NT2/D1 (cell line): Measurements from ENCODE around the gene SDK1.

Experiments
- DNase-seq: peaks from one replicate; pipeline ENCODE4 v3.0.0-alpha.2; 2011; ENCODE audit warnings: low read depth, low spot score
- H3K27me3 ChIP-seq: 2 replicates; pipeline ENCODE4 v1.6.0; 2011; ENCODE audit warnings: mild to moderate bottlenecking; ENCODE audit not compliant: insufficient read length, insufficient read depth
- H3K36me3 ChIP-seq: 2 replicates; pipeline ENCODE4 v1.6.1; 2011; ENCODE audit warnings: mild to moderate bottlenecking, low read length, mixed read lengths; ENCODE audit not compliant: insufficient read depth, insufficient read length
- H3K4me1 ChIP-seq: 2 replicates; pipeline ENCODE4 v1.5.1; 2011; ENCODE audit not compliant: insufficient read depth, insufficient read length
- H3K4me3 ChIP-seq: 2 replicates; pipeline ENCODE4 v1.5.1; 2011; ENCODE audit warnings: low read depth; ENCODE audit not compliant: insufficient read length
- H3K9ac ChIP-seq: 2 replicates; pipeline ENCODE4 v1.6.0; 2011; ENCODE audit warnings: low read depth; ENCODE audit not compliant: insufficient read length
- H3K9me3 ChIP-seq: 2 replicates; pipeline ENCODE4 v1.5.1; 2011; ENCODE audit warnings: mild to moderate bottlenecking, low read length; ENCODE audit not compliant: insufficient read depth
- SUZ12 ChIP-seq: IDR thresholded peaks from 2 replicates; pipeline ENCODE4 v1.6.1; 2011; ENCODE audit not compliant: insufficient read length, insufficient read depth; ENCODE audit errors: extremely low read depth
- YY1 ChIP-seq: IDR thresholded peaks from 2 replicates; pipeline ENCODE4 v1.6.1; 2011; ENCODE audit not compliant: insufficient read length, insufficient read depth
- ZNF274 ChIP-seq: IDR thresholded peaks from 2 replicates; pipeline ENCODE4 v1.6.1; 2011; ENCODE audit warnings: mild to moderate bottlenecking, low read depth, low read length

The SDK1 gene

DNA sequence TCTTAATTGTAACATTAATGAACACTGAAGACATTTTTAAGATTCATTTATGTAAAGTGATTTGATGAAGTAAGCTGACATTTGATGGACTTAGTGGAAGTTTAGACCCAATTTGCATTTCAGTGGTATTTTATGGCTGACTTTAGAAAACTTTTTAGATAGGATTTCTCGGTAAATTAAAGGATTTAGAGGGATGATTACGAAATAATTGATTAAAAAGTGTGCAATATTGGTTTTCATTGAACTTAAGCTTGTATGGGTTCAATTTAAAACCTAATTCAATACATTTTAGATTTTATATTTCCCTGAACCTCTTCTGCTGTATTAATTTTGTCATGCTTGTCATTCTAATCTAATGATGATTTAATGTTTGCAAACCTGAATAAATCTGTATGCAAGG lies 135.1 kb downstream of the SDK1 start:
- Histone ChIP-seq H3K4me3 (no peak overlapping the region), H3K9me3 (no peaks in the 10 kb centered on the region), H3K36me3 (no peaks in the 10 kb centered on the region), H3K4me1 (peaks cover 2% of the 10 kb centered on the region), H3K27me3 (no peaks in the 10 kb centered on the region), H3K9ac (no peak overlapping the region)
- no peak for DNase-seq
- TF ChIP-seq ZNF274 (no peak), SUZ12 (no peak), YY1 (no peak)

DNA sequence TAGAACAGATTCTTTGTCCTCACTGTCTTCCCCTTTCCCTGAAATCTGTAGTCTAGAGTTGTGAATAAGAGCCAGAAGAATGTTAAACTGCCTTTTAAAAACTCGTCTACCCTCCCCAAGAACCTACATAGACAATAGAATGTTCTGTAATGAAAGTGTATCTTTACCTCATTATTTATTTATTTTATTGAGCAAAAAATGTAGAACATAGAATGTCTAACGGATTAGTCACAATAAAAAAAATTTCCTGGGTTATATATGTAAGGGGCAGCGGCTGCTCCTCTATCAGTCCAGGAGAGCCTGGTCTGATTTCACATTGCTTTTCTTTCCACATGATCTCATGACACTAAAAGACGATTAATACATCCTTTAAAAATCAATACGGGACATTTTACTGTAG lies 135.7 kb downstream of the SDK1 start:
- H3K27me3 ChIP-seq, result no peaks in the 10 kb centered on the region
- H3K4me1 ChIP-seq, result no peaks in the 10 kb centered on the region
- no peak for TF ChIP-seq SUZ12
- no peak for TF ChIP-seq YY1
- no peak for TF ChIP-seq ZNF274
- no peaks in the 10 kb centered on the region for H3K9me3 ChIP-seq
- no peak overlapping the region for H3K4me3 ChIP-seq
- DNase-seq, result no peak
- H3K36me3 ChIP-seq, result no peaks in the 10 kb centered on the region
- no peak overlapping the region for H3K9ac ChIP-seq

DNA sequence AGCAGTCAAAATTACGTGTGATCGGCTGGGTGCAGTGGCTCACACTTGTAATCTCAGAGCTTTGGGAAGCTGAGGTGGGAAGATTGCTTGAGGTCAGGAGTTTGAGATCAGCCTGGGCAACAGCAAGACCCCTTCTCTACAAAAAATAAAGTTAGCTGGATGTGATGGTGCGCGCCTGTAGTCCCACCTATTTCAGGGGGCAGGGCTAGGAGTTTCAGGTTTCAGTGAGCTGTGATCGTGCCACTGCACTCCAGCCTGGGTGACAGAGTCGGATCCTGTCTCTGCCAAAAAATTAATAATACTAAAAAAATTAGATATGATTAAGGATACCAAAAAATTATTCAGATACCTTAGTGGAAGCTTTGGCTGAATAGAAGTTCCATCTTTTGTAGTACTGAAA lies 136.4 kb downstream of the SDK1 start:
- Histone ChIP-seq H3K4me1 (no peaks in the 10 kb centered on the region), H3K4me3 (no peak overlapping the region), H3K36me3 (no peaks in the 10 kb centered on the region), H3K9ac (no peak overlapping the region), H3K9me3 (no peaks in the 10 kb centered on the region), H3K27me3 (no peaks in the 10 kb centered on the region)
- DNase-seq, result no peak
- TF ChIP-seq YY1, result no peak
- TF ChIP-seq SUZ12, result no peak
- no peak for TF ChIP-seq ZNF274

DNA sequence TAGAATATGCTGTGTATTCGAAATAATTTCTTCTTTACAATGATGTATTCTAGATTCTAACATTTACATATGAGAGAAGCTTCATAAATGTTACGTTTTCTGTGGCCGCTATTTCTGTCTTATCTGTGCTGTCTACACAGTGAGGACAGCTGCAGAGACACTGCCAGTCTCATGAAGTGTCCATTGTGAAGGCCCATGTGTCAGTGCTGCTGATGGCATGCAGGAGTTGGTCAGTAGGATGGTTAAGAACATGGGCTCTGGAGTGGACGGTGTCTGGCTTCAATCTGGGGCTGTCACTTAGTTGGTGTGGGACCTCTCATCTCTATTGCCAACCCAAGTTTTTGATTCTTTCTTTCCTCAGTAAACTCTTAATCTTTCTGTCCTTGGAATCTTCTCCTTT lies 137.3 kb downstream of the SDK1 start:
- DNase-seq, result no peak
- H3K4me1 ChIP-seq, result no peaks in the 10 kb centered on the region
- H3K9me3 ChIP-seq, result no peaks in the 10 kb centered on the region
- H3K4me3 ChIP-seq, result no peak overlapping the region
- no peak for TF ChIP-seq YY1
- no peak for TF ChIP-seq SUZ12
- no peak overlapping the region for H3K9ac ChIP-seq
- no peaks in the 10 kb centered on the region for H3K36me3 ChIP-seq
- no peaks in the 10 kb centered on the region for H3K27me3 ChIP-seq

DNA sequence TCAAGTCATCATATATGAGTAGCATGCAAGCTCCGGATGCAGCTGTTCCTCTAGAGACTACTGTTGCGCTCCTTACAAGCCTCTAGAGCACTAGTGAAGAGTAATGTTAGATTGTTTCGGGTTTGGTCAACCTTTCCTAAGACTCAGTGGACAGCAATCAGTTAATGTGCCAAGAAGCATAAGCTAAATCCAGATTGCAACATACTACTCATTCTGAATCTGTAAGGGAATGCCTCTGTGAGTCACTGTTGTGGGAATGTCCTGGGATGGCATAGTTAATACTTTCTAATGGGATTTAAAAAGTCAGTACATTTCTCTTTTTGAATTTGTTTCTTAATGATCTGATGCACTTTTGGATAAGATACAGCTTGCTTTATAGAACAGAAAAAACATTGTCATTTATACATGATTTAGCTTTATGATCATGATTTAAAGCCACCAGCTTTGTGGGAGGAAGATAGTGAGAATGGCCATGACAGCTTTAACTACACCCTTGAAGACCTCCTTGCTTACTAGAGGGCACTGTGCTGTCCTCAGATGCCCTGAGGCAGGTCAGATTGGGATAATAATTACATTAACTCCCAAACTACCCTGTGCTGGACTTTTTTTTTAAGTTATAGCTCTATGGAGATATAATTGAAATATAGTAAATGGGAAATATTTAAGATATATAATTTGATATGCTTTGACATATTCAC lies 138.4 kb downstream of the SDK1 start:
- Histone ChIP-seq H3K9ac (no peak overlapping the region), H3K27me3 (no peaks in the 10 kb centered on the region), H3K36me3 (no peaks in the 10 kb centered on the region), H3K4me1 (no peaks in the 10 kb centered on the region), H3K4me3 (no peak overlapping the region), H3K9me3 (no peaks in the 10 kb centered on the region)
- no peak for DNase-seq
- no peak for TF ChIP-seq YY1
- TF ChIP-seq ZNF274, result no peak

DNA sequence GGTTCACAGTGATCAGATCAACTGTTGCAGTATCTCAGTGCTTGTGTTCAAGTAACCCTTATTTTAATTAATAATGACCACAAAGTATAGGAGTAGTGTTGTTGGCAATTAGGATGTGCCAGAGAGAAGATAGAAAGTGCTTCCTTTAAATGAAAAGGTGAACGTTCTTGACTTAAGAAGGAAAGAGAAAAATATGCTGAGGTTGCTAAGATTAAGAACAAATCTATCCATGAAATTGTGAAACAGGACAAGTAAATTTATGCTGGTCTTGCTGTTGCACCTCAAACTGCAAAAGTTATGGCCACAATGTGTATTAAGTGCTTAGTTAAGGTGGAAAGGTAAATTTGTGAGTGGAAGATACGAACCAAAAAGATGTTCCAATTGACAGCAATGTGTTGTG lies 139.5 kb downstream of the SDK1 start:
- no peak overlapping the region for H3K9ac ChIP-seq
- H3K27me3 ChIP-seq, result no peaks in the 10 kb centered on the region
- TF ChIP-seq SUZ12 (no peak), ZNF274 (no peak), YY1 (no peak)
- DNase-seq, result no peak
- no peaks in the 10 kb centered on the region for H3K4me1 ChIP-seq
- H3K36me3 ChIP-seq, result no peaks in the 10 kb centered on the region
- no peak overlapping the region for H3K4me3 ChIP-seq
- peaks cover 3% of the 10 kb centered on the region; the same call in 1 of the 2 replicates for H3K9me3 ChIP-seq

DNA sequence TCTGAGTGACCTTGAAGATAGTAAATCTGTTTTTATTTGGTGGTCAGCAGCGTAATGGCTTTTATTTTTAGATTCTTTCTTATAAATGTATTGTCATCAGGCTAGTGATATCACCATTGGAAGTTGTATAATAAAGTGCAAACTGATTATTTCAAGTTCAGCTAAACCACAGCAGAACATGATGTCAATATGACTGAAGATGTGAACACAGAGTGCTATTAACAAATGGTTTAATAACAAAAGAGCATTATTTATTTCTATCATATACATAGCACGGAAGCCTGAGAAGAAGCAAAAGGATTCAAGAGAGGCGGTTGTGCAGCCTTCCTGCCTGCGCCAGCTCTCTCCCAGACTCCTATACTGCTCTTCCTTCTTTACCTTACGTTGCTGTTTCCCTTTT lies 142.7 kb downstream of the SDK1 start:
- H3K4me3 ChIP-seq, result no peak overlapping the region
- H3K9me3 ChIP-seq, result peaks cover 10% of the 10 kb centered on the region; the same call in 1 of the 2 replicates
- H3K27me3 ChIP-seq, result no peaks in the 10 kb centered on the region
- no peak overlapping the region for H3K9ac ChIP-seq
- TF ChIP-seq SUZ12 (no peak), YY1 (no peak), ZNF274 (no peak)
- DNase-seq, result no peak
- no peaks in the 10 kb centered on the region for H3K4me1 ChIP-seq
- H3K36me3 ChIP-seq, result no peaks in the 10 kb centered on the region

DNA sequence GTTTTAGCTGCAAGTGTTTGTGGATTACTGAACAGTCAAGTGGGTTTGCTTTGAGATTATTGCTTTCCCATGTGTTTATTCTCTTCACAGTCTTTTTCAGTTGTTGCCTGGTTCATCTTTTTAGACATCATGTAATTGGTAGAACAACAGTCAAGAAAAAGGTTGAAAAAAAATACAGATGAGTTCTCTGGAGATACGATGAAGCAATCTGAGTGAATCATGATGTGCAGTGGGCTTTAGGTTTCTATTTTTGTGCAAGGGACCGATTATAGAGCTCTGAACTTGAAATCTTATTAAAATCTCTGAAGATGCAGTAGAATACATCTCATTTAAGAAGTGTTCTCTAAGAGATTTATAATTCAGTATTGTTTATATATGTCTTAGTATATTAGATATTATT lies 145.7 kb downstream of the SDK1 start:
- Histone ChIP-seq H3K4me3 (no peak overlapping the region), H3K9ac (no peak overlapping the region), H3K9me3 (peaks cover 10% of the 10 kb centered on the region; the same call in 1 of the 2 replicates), H3K27me3 (no peaks in the 10 kb centered on the region), H3K4me1 (no peaks in the 10 kb centered on the region), H3K36me3 (no peaks in the 10 kb centered on the region)
- DNase-seq, result no peak
- TF ChIP-seq ZNF274, result no peak
- no peak for TF ChIP-seq SUZ12
- no peak for TF ChIP-seq YY1
